ENCODE results near the gene CUL4A.

The CUL4A gene

DNA sequence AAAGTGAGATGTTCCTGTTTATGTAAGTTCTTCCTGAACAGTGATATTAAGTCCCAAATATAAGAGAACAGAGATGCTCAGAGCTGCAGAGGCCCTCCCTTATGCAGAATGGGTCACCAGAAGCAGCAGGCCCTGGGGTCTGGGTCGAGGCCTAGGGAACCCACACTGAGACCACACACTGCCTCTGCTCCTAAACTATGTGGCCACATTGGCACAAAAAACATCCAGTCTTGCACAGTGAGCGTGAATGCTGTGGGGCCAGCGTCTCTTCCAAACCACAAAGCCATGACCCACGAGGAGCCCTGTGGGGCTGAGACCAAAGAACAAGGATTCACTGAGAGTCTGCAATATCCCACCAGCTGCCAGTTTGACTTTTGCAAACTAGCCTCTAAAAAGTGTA is 27.4 kb upstream of the CUL4A start:
- no peak for DNase-seq

DNA sequence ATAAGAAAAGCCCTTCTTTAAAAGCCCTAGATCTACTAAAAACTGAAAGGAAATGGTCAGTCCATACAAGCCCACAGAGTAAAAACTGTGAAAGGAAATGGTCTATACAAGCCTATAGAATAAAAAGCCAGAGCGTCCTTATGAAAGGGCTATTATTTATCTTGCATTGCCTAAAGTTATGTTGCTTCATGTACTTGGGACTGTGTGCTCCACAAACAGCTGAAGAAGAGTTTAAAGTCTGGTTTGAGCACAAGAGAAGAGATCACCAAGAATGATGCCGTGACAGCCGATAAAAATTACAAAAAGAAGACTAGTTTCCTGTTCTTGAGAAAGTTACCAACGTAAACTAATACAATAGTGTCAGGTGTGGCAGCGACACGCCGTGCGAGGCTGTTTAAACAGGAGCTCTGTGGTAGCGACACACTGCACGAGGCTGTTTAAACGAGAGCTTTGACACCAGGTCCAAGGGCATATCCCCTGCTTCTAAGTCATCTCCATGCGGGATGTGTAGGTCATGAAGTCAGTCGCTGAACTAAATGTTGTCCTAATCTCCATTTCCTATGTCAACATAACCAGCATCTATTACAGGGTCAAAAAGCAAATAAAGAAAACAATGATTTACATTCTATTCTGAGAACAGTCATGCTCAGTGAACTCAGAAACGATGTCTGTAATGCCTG is 25.8 kb upstream of the CUL4A start:
- no peak for DNase-seq

DNA sequence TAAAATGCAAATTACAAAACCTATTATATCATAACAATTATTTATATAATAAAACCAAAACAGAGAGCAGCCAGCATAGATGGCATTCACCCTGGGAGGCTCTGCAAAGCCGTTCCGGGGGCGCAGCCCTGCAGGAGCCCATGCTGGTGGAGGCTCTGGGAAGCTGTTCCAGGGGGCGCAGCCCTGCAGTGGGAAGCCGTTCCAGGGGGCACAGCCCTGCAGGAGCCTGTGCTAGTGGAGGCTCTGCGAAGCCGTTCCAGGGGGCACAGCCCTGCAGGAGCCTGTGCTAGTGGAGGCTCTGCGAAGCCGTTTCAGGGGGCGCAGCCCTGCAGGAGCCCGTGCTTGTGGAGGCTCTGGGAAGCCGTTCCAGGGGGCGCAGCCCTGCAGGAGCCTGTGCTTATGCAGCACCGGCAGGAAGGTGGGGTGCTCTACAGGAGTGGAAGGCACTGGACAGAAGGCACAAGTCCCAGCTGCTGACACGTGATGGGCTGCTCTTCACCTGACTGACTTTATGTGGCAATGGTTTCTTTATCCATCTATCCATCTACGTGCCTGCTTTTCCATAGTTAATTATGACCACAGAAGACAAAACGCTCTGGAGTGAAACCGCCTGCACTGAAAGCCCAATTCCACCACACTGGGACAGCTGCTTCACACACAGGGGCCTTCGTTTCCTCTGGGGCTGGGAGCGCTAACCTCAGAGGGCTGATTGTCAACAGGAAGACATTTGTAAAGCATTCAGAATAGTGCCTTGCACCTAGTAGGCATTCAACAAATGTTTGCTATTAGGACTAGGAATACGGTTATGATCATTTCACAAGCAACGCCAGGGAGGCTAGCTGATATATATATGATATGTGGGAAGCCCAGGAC is 24.6 kb upstream of the CUL4A start:
- DNase-seq = peak in 1 of 5 donors; percentile 24

DNA sequence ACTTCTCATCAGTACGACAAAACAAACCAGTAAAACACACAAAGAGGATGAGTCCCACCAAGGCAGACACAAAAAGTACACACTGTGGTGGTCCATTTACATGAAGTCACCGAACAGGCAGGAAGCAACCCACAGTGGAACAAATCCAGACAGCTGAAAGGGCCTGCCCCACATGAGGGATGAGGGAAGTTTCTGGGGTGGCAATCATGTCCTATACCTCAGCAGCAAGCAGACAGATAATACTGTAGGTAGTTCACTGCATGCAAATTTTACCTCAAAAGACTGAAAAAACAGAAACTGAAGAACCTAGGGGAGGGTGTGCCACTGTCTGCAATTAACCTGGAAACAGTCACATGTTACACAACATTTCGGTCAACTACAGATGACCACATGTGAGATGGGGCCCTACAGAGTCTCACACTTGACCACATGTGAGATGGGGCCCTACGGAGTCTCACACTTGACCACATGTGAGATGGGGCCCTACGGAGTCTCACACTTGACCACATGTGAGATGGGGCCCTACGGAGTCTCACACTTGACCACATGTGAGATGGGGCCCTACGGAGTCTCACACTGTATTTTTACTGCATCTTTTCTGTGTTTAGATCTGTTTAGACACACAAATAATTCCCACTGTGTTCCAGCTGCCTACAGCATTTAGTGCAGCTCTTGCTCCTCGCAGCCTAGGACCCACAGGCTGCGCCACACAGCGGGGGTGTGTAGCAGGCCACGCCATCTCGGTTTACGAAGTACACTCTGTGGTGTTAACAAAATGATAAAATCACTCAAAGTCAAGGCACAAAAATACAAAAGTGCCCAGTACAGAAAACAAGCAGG is 23.1 kb upstream of the CUL4A start:
- DNase-seq = no peak

DNA sequence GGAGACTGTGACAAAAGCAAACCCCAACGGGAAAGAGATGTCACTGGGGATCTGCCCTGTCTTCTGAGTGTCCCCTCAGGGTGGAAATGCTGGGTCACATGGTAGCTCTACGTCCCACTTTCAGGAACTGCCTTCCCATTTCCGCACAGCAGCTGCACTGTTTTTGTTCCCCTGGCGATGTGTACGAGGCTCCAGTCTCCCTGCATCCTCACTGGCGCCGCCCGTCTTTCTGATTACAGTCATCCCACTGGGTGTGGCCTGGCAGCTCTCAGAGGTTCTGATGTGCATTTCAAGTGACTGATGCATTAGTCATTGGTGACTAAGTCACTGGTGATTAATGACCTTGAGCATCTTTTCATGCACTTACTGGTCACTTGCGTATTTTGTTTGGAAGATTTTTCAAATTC is 22.1 kb upstream of the CUL4A start:
- DNase-seq = peak in 1 of 5 donors; percentile 25

DNA sequence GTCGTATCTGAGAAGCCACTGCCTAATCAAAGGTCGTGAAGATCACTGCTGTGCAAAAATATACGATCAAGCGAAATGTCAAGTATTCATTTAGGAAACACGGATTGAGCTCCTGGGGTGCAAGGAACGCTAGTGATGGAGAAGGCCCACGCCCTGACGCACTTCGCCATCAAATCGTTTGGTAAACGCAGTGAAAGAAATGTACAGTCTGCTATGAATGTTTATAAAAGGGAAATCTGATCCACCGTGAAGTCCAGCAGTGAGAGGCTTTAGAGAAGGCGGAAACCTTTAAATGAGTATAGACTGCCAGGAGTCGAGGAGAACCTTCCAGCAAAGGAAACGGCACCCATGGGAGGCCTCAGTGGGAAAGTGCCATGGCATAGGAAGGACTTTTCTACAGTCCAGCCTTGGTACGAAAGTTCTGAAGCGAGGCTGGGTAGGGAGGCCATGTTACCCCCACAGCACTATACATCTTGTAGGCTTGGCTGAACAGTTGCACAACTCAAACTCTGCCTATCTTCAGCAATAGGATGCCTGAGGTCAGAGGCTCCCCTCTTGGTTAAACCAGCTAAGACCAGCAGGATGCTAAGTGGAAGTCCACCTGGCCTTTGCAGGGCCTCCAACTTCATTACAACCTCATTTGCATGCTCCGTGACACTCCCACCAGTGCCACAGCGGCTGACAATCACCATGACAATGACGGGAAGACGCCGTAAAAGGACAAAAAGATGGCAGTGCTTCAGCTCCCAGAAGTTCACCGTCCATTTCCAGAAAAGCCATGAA is 21.3 kb upstream of the CUL4A start:
- DNase-seq = no peak

DNA sequence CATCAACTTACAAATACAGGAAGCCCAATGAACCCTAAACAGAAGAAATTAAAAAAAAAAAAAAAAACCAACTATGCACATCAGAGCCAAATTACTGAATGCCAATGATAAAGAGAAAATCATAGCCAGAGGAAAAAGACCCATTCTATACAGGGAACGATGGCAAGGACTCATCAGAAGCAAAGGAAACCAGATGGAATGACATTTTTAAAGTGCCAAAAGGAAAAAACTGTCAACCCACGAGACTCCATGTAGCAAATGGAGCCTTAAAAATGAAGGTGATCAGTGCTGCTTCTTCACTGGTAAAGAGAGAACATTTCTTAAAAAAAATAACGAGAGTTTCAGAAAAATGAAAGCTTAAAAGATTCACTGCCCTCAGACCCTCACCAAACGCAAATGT is 19.2 kb upstream of the CUL4A start:
- no peak for DNase-seq

DNA sequence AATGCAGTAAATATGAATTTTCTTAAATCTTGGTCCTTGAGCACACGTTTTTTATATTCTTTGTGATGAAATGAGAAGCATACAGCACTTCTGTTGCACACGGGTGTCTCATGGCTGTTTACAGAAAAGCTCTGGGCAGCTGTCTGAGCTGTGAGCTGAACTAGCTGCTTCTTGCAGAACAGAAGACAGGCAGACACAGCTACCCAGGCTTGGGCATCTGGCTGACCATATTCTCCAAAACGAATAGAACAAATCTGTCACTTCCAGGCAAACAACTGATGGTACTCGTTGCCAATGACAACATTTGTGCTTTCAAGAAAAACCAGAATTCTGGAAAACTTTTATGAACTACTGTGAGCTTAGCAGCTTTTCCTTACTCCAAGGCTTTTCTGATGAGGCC is 17.1 kb upstream of the CUL4A start:
- no peak for DNase-seq

DNA sequence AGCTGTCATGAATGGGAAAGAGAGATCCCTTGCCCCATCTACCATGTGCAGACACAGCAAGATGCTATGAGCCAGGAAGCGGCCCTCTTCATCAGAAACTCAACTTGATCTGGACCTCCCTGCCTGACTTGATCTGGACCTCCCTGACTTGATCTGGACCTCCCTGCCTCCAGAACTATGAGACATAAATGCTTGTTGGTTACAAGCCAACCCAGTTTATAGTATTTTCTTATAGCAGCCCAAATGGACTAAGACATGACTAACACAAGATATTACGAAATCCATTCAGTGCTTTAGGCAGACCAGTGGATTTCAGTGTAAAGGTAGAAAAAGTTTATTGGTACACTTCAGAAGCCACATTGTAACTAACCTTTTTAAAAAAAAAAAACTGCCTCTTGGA is 16.5 kb upstream of the CUL4A start:
- DNase-seq = no peak

DNA sequence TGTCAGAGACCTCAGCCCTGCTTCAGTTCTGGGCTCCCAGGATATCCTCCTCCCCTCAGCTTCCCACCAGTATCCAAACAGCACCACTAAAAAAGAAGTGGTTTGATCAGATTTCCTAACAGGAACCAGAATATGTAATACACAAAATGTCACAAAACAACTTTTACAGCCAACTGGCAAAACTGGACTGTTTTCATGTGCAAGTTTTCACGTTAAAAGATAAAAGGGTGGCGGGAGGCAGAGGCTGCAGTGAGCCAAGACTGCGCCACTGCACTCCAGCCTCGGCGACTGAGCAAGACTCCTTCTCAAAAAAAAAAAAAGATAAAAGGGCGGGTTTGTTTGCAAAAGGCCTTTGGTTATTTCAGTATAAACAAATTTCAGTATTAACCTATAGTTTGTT is 14.1 kb upstream of the CUL4A start:
- DNase-seq = no peak

DNA sequence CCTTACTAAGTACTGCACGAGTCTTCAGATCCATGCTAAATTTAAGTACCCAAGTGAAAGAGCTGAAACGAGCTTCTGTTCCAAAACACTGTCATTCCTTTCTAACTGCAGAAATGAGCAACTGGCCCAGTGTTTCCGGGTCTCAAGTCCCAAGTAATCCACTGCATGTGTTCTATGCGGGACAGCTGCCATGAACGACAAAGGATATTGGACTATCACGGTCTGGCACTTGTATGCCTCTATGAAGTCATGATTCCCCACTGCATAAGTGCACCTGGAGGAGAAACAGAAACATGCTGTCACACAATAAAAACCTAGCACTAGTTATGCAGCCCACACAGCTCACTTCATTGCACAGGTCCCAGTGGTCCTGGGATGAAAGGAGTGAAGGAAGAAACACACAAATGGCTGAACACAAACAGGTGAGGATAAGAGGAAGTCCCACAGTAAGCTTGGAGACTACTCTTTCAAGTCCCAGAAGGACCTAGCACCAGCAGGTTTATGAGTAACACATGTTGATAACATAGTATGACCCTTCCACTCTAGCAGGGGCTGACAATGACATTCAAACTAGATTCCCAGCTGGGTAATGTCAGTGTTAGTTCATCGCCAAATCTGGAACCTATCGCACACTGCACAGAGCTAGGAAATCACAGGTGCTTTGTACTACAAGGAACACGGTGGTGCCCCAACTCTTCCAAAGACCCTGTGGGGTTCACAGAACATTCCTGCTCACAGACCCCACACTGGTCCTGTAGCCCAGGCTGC is 12.3 kb upstream of the CUL4A start:
- no peak for DNase-seq

DNA sequence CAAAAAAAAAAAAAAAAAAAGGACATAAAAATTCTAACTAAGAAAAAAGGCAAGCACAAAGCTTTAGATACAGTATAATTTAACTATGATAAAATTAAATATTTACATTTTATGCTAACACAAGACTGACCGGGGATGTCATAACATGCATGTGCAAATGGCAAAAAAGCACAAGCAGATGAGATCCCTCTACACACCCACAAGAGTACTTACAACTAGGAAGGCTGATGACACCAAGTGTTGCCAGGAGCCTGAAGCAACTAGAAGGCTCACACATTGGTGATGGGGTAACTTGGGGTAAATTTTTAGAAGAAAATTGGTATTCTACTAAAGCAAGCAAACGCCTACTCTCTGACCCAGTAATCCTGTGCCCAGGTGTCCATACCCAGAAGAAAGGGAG is 7.6 kb upstream of the CUL4A start:
- no peak for DNase-seq

DNA sequence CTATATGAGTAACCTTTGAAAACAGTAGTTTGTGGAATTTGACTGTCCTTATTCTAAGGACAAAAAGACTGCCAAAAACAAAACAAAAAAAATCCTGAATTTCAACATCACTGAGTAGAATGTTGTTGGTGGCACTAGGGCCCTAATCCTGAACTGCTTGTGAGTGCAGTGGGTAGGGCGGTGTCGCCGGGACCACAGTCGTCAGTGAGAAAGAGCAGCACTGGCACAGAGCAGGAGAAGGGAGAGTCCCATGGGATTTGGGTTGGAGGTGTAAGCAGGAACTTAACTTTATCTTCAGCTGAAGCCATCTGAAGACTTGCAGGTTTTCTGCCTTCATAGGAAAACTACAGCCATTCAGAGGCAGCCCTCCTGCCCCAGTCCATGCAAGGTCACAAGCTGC is 6.5 kb upstream of the CUL4A start:
- no peak for DNase-seq

DNA sequence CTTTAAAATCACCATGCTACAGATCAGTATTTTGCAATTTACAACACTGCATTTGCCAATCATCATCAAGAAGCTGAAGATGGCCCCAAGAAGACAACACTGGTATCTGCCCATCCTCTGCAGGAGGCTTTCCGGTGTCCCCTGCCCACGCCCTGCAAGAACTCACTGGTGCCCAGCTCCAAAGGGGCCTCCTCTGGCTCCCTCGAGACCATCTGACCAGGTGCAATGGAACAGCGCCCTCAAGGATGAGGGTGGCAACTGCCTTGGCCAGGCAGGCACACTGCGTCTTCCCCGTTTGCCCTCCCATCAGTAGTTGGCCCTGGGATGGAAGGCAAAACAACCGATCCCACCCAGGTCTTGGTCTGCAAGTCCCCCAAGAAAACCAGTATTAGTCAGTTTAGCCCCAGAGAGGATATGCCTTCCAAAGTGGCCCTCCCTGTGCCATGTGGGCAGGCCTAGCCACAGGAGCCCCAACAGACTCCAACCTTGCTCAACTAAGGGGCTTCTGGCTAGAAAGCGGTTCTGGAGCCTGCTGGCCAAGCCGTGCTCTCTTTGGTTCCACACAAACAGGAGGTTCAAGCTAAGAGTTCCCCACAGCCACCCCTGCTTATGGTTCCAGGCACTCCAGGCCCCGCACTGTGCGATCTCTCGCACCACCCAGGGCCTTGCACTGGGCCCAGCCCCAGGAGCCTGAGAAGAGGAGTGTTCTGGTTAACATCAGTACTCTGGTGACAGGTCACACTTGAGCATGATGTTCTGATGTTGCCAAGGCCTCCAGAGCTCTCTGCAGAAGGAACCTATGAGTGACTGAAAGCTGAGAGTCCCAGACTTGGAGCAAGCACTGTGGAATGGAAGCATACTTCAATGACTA is 5.7 kb upstream of the CUL4A start:
- no peak for DNase-seq

DNA sequence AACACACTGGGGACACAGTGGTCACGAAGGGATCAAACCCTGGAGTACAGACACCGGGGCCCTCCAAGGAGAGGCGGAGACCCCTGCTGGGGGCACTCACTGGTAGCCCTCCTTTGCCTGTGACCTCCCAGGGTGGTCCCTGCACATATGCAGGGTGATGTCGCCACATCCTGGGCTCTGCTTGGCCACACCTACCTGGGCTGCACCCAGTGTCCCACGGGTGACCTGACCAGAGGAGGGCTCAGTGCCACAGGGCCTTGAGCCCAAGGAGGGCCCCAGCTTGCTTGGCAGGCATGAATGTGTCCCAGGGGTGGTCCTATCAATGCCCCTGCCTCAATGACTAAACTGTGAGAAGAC is 5.1 kb upstream of the CUL4A start:
- DNase-seq = no peak

DNA sequence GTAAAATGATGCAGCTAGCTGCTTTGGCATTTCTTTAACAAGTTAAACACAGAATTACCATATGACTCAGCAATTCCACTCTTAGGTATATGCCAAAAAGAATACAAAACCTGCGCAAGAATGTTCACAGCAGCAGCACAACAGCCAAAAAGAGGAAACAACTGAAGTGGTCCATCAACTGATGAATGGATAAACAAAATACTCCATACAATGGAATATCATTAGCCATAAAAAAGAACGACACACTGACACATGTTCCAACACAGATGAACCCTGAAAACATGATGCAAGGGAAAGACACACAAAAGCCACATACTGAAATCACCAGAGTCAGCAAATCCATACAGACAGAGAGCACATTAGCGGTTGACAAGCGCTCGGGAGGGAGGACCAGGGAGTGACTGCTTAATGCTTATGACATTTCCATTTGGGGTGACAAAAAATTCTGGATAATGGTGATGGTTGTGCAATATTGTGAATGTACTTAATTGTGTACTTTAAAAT is 3.9 kb upstream of the CUL4A start:
- DNase-seq = peak in 1 of 5 donors; percentile 36

DNA sequence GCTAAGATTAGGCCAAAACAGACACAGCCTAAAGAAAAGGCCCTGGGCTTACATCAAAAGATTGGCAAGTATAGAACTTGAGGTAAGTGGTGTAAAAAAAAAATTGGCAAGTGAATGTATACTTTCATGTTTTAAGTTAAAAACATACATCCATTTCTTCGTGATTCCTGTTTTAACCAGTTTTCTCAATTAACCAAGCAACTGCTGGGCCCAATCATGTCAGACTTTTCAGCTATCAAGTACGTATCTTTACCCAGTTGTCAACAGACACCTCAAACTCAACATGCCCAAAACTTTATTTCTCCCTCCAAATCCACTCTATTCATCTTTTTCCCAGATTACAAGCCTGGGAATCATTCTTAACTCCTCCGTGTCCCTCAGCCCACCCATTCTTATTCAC is 2.0 kb upstream of the CUL4A start:
- no peak for DNase-seq

DNA sequence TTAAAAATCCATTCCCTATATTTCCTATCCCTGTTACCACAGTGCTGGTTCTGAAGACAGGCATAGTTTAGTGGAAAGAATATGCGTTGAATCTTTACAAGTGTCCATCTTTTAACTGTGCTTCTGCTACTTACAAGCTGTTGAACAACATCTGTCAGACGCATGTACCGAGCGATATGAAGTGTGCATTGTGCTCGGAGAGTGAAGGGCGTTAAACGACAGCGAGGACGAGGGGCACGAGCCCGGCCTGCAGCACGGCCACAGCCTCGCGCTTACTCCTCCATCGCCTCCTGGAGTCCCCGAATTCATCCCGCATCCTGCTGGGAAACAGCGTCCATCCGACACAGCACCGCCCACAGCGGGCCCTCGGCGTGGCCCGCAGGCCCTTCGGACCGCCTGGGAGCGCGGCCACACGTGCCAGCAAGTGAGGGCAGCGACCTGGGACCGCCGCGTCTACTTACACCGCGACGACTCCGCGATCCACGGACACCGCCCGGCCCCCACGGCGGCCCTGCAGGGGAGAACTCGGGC is 1.5 kb upstream of the CUL4A start:
- DNase-seq = peak in 1 of 5 donors; percentile 31

DNA sequence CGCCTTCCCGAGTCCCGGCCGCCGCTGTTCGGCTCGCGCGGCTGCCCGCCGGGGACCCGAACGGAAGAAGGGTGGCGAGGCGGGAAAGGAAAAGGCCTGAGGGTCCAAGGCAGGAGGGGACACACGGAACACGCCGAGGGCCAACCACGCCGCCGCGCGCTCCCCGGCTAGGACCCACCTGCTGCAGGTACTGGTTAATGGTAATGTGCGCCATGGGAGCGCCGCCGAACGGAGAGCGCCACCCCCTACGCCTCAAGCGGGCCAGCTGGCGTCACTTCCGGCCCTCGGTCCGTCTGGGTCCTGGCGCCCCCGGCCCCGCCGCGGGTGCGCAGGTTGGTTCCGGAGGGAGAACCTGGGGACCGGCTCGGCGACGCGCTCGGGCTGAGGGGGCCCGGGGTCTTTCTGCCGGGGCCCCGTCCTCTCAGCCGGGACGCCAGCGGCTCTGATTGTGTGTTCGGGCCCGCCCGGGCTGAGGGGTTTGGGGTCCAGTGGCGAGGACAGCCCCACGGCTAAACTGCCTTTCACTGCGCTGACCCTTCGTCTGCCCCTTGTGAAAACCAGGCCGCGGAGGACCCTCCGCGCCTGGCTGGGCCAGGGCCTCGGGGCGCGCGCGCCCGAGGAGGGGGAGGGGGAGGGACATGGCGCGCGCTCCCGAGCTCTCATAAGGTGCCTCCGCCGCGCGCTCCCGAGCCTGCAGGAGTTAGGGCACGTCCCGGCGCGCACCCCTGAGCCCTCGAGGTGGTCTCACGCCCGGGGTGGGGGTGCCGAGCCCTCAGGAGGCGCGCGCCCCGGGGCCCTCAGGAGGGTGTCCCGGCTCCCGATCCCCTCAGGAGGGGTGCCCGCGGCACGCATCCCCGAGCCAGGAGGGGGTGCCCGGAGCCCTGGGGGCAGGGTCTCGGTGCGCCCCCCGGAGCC is 735 bp upstream of the CUL4A start, which contains the start of gene PCID2:
PCID2 (minus strand) TSS at position 249 of the 915 bp plus-strand sequence; CDS start at position 214, 35 bp downstream.
- peak; percentile 78 to 92 (median 87) for DNase-seq
